IPS-15b (cell line): ENCODE measurements around the gene VSNL1.
"Not testable (repeated sequence)": the region's sequence is repeated elsewhere in the genome, so short reads cannot be mapped to it uniquely, and the experiment has no call there.

Source experiments
- H3K27me3 ChIP-seq: one replicate; pipeline ENCODE4 v1.6.1; 2013; ENCODE audit warnings: low read length; ENCODE audit not compliant: control insufficient read depth, insufficient read depth
- H3K36me3 ChIP-seq: one replicate; pipeline ENCODE4 v1.6.1; 2013; ENCODE audit warnings: low read length; ENCODE audit not compliant: control insufficient read depth, insufficient read depth
- H3K4me1 ChIP-seq: one replicate; pipeline ENCODE4 v1.6.1; 2013; ENCODE audit warnings: mild to moderate bottlenecking, low read length; ENCODE audit not compliant: control insufficient read depth, insufficient read depth
- H3K4me3 ChIP-seq: one replicate; pipeline ENCODE4 v1.5.1; 2013; ENCODE audit warnings: low read depth, low read length
- H3K9ac ChIP-seq: one replicate; pipeline ENCODE4 v1.6.1; 2013; ENCODE audit warnings: low read depth, mild to moderate bottlenecking, low read length
- H3K9me3 ChIP-seq: one replicate; pipeline ENCODE4 v1.6.1; 2013; ENCODE audit warnings: mild to moderate bottlenecking, low read length; ENCODE audit not compliant: control insufficient read depth, insufficient read depth

Gene VSNL1

DNA sequence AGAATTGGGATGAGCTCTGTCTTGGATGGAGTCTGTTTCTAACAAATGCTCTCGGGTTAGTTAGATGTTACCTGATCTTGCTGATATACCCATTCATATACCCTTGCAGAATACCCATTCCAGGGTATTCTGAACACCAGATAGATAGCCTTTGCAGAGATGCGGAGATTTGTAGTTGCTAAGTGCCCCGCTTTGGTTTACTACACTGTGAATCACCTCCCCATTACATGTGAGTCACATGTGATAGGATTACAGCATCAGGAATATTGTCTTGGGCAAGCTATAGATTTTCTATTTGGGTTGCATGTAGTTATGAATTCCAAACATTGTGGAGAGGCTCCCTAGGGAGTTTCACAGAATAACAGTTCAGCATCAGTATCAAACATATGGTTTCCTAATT is 3.8 kb downstream of the VSNL1 start:
- Histone ChIP-seq H3K4me3 (peak overlapping the region; percentile 23), H3K9me3 (no peaks in the 10 kb centered on the region), H3K27me3 (peaks cover 21% of the 10 kb centered on the region), H3K36me3 (no peaks in the 10 kb centered on the region), H3K9ac (no peak overlapping the region), H3K4me1 (peaks cover 26% of the 10 kb centered on the region)

DNA sequence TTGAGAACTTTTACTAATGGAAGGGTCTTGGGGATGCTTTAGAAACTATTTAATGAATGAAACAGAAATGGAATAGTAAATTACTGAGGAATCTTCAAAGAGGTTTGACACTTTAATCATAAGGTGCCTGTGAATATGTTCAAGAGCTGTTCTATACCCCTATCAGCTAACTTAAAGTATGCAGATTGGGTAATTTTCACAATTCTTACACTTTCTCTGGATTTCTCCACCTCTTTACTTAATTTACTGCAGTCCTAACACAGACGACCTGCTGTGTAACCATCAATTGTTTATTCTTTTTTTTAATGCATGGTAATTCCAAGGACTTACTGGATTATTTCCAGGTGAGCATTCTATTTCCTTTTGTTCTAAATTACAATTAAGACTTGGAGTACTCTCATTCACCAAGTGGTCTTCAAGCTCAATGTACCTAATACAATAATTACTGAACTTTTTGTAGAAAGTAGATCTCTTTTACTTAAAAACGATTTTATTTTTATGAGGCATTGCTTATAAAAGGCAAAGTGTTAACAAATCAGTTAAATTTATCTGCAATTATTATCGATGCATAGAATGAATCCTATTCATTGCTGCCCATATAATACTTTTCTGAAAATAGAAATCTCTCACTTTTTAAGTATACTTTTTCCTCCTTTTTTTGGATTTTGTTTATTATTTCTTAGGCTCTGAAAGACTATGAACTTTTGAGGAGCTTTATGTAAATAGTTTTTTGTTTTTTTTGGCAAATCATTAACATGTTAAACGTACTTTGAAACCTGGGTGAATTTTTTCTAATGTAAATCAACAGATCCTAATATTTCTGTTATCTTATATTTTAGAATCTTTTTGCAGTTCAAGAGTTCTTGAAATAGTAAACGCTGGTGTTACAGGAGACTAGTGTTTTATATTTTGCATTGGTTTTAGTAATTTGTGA is 5.5 kb downstream of the VSNL1 start:
- H3K9ac ChIP-seq = no peak overlapping the region
- H3K9me3 ChIP-seq = no peaks in the 10 kb centered on the region
- peaks cover 26% of the 10 kb centered on the region for H3K4me1 ChIP-seq
- no peaks in the 10 kb centered on the region for H3K36me3 ChIP-seq
- H3K4me3 ChIP-seq = no peak overlapping the region
- peaks cover 17% of the 10 kb centered on the region for H3K27me3 ChIP-seq

DNA sequence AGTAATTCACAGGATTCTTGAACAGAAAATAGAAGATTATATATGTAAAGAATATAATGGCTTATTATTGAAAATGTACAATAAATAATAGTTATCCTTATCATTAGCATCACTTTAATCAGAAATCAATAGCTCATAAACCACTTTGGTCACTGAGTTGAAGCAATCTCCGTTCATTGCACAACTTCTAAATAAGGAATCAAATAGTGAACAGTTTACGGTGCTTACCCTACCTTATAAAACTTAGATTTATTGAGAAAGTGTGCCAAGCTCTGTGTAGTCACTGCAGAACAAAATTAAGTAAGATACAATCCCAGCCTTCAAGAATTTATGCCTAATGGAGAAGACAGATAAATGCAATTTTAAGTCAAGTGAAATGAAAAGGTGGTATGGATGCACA is 6.7 kb downstream of the VSNL1 start:
- Histone ChIP-seq H3K27me3 (peaks cover 6% of the 10 kb centered on the region), H3K4me3 (no peak overlapping the region), H3K9ac (no peak overlapping the region), H3K36me3 (no peaks in the 10 kb centered on the region), H3K4me1 (peaks cover 26% of the 10 kb centered on the region), H3K9me3 (no peaks in the 10 kb centered on the region)

DNA sequence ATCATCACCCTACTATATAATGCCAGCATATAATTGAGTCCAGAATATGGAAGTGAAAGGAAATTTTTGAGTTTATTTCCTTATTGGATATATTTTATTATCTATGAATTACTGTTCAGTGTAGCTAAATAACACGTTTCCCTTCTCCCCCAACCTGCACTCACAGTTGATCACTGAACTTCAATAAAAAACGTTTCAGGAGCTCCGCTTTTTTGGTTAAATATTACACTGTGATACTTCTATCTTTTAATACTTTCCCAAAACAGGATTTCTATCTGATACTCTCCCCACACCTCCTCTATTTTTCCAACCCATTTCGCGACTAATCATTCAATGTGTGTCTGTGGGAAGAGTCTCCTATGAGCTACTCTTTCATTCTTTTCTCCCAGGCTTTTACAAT is 7.2 kb downstream of the VSNL1 start:
- Histone ChIP-seq H3K36me3 (no peaks in the 10 kb centered on the region), H3K9me3 (no peaks in the 10 kb centered on the region), H3K4me3 (no peak overlapping the region), H3K9ac (no peak overlapping the region), H3K4me1 (peaks cover 23% of the 10 kb centered on the region), H3K27me3 (peaks cover 2% of the 10 kb centered on the region)

DNA sequence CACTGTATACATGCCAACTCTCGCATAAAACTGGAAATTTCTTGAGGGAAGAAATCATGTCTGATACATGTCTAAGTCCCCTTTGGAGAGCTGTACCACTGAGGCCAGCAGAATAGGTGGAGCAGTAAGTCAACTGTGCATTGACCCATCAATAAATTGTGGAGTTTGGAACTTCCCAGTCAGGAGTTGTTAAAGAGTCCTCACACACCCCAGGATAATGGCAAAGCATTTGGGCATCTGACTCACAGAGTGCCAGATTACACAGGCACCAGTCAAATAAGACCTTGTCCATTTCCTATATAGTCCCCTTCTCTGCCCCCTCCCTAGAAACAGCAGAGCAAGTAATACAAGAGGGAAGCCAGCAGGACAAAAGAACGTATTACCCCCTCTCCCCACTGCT is 10.4 kb downstream of the VSNL1 start:
- H3K9me3 ChIP-seq = no peaks in the 10 kb centered on the region
- H3K4me1 ChIP-seq = peaks cover 6% of the 10 kb centered on the region
- H3K4me3 ChIP-seq = no peak overlapping the region
- no peaks in the 10 kb centered on the region for H3K27me3 ChIP-seq
- no peak overlapping the region for H3K9ac ChIP-seq
- no peaks in the 10 kb centered on the region for H3K36me3 ChIP-seq

DNA sequence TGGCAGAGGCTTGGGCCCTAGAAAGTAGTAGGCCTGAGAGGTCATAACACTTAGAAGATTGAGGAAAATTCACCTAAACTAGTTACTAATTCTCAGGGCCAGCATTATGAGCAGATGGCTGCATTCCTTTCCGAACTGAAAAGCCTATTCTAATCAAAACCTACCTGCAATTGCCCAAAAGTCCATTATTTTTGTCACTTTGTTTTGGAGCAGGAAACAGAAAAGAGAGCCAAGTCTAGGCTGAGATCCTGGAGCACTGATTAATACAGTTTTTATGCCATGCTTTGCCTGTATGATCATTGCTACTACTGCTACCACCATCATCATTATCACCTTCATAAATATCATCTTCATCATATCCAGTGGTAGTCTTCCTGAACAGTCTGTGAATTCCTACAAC is 14.7 kb downstream of the VSNL1 start:
- H3K36me3 ChIP-seq = no peaks in the 10 kb centered on the region
- H3K27me3 ChIP-seq = no peaks in the 10 kb centered on the region
- no peak overlapping the region for H3K9ac ChIP-seq
- no peaks in the 10 kb centered on the region for H3K9me3 ChIP-seq
- H3K4me3 ChIP-seq = no peak overlapping the region
- H3K4me1 ChIP-seq = peaks cover 16% of the 10 kb centered on the region

DNA sequence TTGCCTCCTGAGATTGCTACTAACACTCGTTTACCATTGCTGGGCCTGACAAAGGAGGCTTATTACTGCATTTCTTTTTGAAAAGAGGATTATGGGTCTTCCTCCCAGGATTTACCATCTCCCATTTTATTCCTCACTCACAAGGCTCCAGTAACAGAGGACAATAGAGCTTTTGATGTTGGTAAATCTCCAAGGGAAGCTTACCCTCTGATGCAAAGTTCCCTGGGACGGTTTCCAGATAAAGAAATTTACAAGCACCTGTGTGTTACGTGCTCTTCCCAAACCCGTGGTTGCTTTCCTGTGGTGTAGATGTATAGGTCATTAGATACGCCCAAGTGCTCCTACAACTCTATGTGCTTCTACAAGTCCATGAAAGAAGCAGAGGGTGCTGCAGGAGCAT is 17.1 kb downstream of the VSNL1 start:
- H3K4me1 ChIP-seq = peaks cover 16% of the 10 kb centered on the region

DNA sequence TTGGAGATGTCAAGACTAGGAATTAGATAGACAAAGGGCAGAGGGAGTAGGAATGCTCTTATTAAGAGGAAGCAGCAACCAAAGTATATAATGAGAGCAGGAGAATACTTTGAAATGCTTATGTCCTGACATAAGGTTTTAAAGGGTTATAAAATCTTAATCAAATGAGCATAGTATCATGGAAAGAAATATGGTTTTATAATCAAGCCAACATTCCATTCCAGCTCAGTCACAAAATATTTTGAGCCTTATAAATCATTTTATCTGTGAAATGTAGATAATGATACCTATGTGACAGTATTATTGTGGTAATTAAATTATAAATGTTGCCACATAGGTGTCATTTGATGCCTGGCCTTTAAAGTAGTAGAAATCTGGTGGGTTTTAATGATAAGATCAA is 17.6 kb downstream of the VSNL1 start:
- Histone ChIP-seq H3K4me1 (peaks cover 16% of the 10 kb centered on the region), H3K9ac (no peak overlapping the region), H3K27me3 (no peaks in the 10 kb centered on the region), H3K9me3 (no peaks in the 10 kb centered on the region), H3K4me3 (no peak overlapping the region), H3K36me3 (no peaks in the 10 kb centered on the region)

More for the DNA sequence above, 17.1 kb downstream of the VSNL1 start:
- H3K4me3 ChIP-seq = no peak overlapping the region
- no peaks in the 10 kb centered on the region for H3K9me3 ChIP-seq
- H3K27me3 ChIP-seq = no peaks in the 10 kb centered on the region
- no peak overlapping the region for H3K9ac ChIP-seq
- H3K36me3 ChIP-seq = no peaks in the 10 kb centered on the region

DNA sequence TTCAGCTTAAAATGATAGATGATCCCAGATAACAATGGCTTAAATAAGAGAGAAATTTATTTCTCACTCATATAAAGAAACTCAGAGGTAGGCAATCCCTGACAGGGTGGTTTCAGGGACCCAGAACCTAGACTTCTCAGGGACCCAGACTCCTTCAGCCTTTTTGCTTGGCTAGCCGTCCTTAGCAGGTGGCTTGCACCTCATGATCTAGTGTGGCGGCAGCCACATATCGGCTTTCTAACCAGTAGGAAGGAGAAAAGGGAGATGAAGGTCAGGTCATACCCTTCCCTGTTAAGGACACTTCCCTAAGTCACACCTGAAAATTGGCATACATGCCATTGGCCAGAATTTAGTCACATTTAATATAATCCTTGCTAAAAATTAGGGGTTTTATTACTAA is 18.4 kb downstream of the VSNL1 start:
- H3K27me3 ChIP-seq = no peaks in the 10 kb centered on the region
- H3K4me1 ChIP-seq = peaks cover 16% of the 10 kb centered on the region
- no peaks in the 10 kb centered on the region for H3K36me3 ChIP-seq
- no peak overlapping the region for H3K9ac ChIP-seq
- H3K9me3 ChIP-seq = no peaks in the 10 kb centered on the region
- no peak overlapping the region for H3K4me3 ChIP-seq

DNA sequence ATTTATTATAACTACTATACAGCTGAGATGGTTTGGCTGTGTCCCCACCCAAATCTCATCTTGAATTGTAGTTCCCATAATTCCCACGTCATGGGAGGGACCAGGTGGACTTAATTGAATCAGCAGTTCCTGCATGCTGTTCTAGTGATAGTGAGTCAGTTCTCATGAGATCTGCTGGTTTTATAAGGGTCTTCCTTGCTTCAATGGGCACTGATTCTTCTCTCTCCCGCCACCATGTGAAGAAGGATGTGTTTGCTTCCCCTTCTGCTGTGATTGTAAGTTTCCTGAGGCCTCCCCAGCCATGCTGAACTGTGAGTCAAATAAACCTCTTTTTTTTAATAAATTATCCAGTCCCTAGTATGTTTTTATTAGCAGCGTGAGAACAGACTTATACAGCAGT is 25.2 kb downstream of the VSNL1 start:
- H3K4me1 ChIP-seq, H3K27me3 ChIP-seq, H3K9me3 ChIP-seq, H3K4me3 ChIP-seq, H3K36me3 ChIP-seq, H3K9ac ChIP-seq: not testable (repeated sequence)

DNA sequence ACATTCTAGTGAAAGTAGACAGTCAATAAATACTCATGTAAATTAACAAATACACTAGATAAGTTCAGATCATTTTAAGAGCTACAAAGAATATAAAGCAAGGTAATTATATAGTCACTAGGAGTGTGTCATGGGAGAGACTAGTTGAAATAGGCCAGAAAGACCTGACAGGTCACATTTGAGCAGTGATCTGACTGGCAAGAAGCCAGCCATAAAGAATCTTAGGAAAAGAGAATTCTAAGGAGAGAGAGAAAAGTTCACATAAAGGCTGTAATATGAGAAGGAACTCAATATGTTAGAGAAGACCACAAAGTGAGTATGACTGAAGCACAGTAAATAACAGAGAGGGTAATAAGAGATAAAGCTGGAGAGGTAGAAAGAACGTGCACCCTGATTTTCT is 31.2 kb downstream of the VSNL1 start:
- no peaks in the 10 kb centered on the region for H3K9me3 ChIP-seq
- H3K4me1 ChIP-seq = peaks cover 5% of the 10 kb centered on the region
- no peaks in the 10 kb centered on the region for H3K27me3 ChIP-seq
- H3K36me3 ChIP-seq = no peaks in the 10 kb centered on the region
- H3K4me3 ChIP-seq = no peak overlapping the region
- no peak overlapping the region for H3K9ac ChIP-seq

DNA sequence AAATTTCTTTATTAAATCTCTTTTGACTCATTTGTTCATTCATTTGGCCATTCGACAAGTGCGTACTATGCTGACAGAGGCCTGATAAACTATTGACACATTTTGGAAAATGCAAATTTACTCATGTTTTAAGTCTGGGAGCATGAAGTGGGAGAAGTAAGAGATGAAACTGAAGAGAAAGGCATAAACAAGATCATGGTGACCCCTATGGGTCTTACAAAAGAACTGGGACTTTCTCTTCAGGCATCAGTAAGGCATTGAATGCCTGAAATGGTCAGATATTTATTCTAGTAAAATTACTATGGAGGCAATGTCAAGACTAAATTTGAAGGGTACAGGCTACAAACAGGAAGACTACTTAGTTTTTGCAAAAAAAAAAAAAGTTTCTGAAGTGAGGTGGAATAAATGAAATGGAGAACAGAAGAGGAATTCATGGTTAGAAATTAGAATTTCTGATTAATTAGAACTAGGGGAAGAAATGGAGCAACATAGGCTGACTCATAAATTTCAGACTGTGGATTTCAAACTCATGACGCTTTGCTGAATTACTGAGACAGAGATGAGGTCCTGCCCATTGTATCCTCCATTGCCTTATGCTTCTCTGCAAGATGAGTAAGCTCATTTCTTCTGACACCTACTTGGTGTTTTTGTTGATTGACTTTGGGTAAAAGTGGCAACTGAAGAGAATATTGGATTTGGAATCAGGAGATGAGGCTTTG is 32.7 kb downstream of the VSNL1 start:
- H3K4me1 ChIP-seq = peaks cover 5% of the 10 kb centered on the region
- H3K27me3 ChIP-seq = no peaks in the 10 kb centered on the region

More for the DNA sequence above, 32.7 kb downstream of the VSNL1 start:
- H3K9me3 ChIP-seq = no peaks in the 10 kb centered on the region
- H3K4me3 ChIP-seq = no peak overlapping the region
- no peaks in the 10 kb centered on the region for H3K36me3 ChIP-seq
- H3K9ac ChIP-seq = no peak overlapping the region
